Loucy (cell line): ENCODE data around the gene RUVBL2.

Source experiments
- H2AFZ ChIP-seq: fragments of 200-600 bp; sonication (generic); 2 replicates; pipeline ENCODE4 v1.6.0; 2016; ENCODE audit warnings: antibody characterized with exemption, mild to moderate bottlenecking, low read length, moderate library complexity
- H3F3A ChIP-seq: fragments of 200-600 bp; 2 replicates; pipeline ENCODE4 v1.6.0; 2016; ENCODE audit warnings: antibody characterized with exemption, low read depth, mild to moderate bottlenecking
- H3K27me3 ChIP-seq: fragments of 200-600 bp; sonication (generic); 2 replicates; pipeline ENCODE4 v1.6.1; 2014; ENCODE audit warnings: low read length, mild to moderate bottlenecking; ENCODE audit not compliant: insufficient read depth, poor library complexity, severe bottlenecking
- H3K36me3 ChIP-seq: fragments of 200-600 bp; sonication (generic); 2 replicates; pipeline ENCODE4 v1.6.1; 2016; ENCODE audit warnings: low read length; ENCODE audit not compliant: insufficient read depth
- H3K4me1 ChIP-seq: fragments of 200-600 bp; sonication (generic); 2 replicates; pipeline ENCODE4 v1.5.1; 2014; ENCODE audit warnings: low read length, mild to moderate bottlenecking; ENCODE audit not compliant: insufficient read depth, poor library complexity, severe bottlenecking
- H3K4me2 ChIP-seq: fragments of 200-600 bp; sonication (generic); 2 replicates; pipeline ENCODE4 v1.6.0; 2014; ENCODE audit warnings: antibody characterized with exemption, low read length, low read depth, mild to moderate bottlenecking; ENCODE audit not compliant: poor library complexity, severe bottlenecking
- H3K4me3 ChIP-seq: fragments of 200-600 bp; sonication (generic); 2 replicates; pipeline ENCODE4 v1.5.1; 2014; ENCODE audit warnings: low read length, mild to moderate bottlenecking, mixed read lengths; ENCODE audit not compliant: poor library complexity, severe bottlenecking
- H3K79me2 ChIP-seq: fragments of 200-600 bp; sonication (generic); 2 replicates; pipeline ENCODE4 v1.6.1; 2014; ENCODE audit warnings: low read length; ENCODE audit not compliant: insufficient read depth
- H3K9ac ChIP-seq: fragments of 200-600 bp; sonication (generic); 2 replicates; pipeline ENCODE4 v1.6.0; 2014; ENCODE audit warnings: mild to moderate bottlenecking, low read depth, low read length, moderate library complexity; ENCODE audit not compliant: poor library complexity, severe bottlenecking
- H3K9me2 ChIP-seq: fragments of 200-600 bp; sonication (generic); replicated peaks from 2 replicates; pipeline ENCODE4 v1.6.1; 2016; ENCODE audit warnings: low read depth, low read length, mixed read lengths
- H3K9me3 ChIP-seq: fragments of 200-600 bp; sonication (generic); 2 replicates; pipeline ENCODE4 v1.6.1; 2014; ENCODE audit warnings: mild to moderate bottlenecking, antibody characterized with exemption, low read length, low read depth; ENCODE audit not compliant: insufficient read depth
- H4K20me1 ChIP-seq: fragments of 200-600 bp; sonication (generic); 2 replicates; pipeline ENCODE4 v1.6.0; 2014; ENCODE audit warnings: antibody characterized with exemption, low read length, mild to moderate bottlenecking; ENCODE audit not compliant: insufficient read depth, poor library complexity, severe bottlenecking
- EZH2phosphoT487 ChIP-seq: fragments of 200-600 bp; IDR thresholded peaks from 2 replicates; pipeline ENCODE4 v1.6.1; 2018; ENCODE audit warnings: antibody characterized with exemption, mild to moderate bottlenecking, moderate library complexity, borderline replicate concordance
- TF ChIP-seq, protein P1 (sequence below): fragments of 200-600 bp; sonication (generic); conservative IDR thresholded peaks from 2 replicates; pipeline ENCODE4 v1.5.1; 2014; ENCODE audit warnings: mild to moderate bottlenecking, antibody characterized with exemption, low read length

RUVBL2 gene

GRCh38 chr19:49004964-49005614, 11.4 kb downstream of the RUVBL2 start:
- no peak overlapping the region for H3K9ac ChIP-seq
- H3F3A ChIP-seq = no peaks in the 10 kb centered on the region
- no peak overlapping the region for H3K4me2 ChIP-seq
- no peaks in the 10 kb centered on the region for H3K9me2 ChIP-seq
- TF ChIP-seq, protein P1, sequence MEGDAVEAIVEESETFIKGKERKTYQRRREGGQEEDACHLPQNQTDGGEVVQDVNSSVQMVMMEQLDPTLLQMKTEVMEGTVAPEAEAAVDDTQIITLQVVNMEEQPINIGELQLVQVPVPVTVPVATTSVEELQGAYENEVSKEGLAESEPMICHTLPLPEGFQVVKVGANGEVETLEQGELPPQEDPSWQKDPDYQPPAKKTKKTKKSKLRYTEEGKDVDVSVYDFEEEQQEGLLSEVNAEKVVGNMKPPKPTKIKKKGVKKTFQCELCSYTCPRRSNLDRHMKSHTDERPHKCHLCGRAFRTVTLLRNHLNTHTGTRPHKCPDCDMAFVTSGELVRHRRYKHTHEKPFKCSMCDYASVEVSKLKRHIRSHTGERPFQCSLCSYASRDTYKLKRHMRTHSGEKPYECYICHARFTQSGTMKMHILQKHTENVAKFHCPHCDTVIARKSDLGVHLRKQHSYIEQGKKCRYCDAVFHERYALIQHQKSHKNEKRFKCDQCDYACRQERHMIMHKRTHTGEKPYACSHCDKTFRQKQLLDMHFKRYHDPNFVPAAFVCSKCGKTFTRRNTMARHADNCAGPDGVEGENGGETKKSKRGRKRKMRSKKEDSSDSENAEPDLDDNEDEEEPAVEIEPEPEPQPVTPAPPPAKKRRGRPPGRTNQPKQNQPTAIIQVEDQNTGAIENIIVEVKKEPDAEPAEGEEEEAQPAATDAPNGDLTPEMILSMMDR = no peak
- TF ChIP-seq EZH2phosphoT487 = no peak
- H3K79me2 ChIP-seq = no peaks in the 10 kb centered on the region
- peaks cover under 1% of the 10 kb centered on the region for H4K20me1 ChIP-seq
- no peaks in the 10 kb centered on the region for H3K9me3 ChIP-seq
- H3K36me3 ChIP-seq = peaks cover 46% of the 10 kb centered on the region; the same call in 1 of the 2 replicates
- H2AFZ ChIP-seq = no peak overlapping the region
- H3K4me1 ChIP-seq = no peaks in the 10 kb centered on the region
- no peaks in the 10 kb centered on the region for H3K27me3 ChIP-seq
- no peak overlapping the region for H3K4me3 ChIP-seq

DNA sequence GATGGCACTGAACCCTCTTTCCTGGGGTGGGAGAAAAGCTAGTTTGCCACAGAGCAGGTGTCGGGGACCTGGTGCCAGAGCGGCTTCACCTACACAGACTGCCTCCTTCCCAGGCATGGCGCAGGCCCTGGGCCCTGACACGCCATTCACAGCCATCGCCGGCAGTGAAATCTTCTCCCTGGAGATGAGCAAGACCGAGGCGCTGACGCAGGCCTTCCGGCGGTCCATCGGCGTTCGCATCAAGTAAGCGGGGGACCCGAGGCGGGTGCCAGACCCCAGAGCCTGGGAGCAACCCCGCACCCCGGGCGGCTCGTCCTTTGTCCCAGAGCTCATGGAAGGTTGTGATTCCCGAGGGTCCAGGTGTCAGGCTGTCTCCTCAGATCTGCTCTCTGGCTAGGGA, 13.2 kb downstream of the RUVBL2 start:
- Histone ChIP-seq H3K4me3 (no peak overlapping the region), H3K9ac (no peak overlapping the region), H2AFZ (no peak overlapping the region), H3K4me2 (no peak overlapping the region), H3K9me3 (no peaks in the 10 kb centered on the region), H3K4me1 (no peaks in the 10 kb centered on the region), H3K9me2 (no peaks in the 10 kb centered on the region), H3F3A (no peaks in the 10 kb centered on the region), H4K20me1 (no peaks in the 10 kb centered on the region), H3K79me2 (no peaks in the 10 kb centered on the region), H3K27me3 (no peaks in the 10 kb centered on the region), H3K36me3 (peaks cover 64% of the 10 kb centered on the region; the same call in 1 of the 2 replicates)
- TF ChIP-seq EZH2phosphoT487 = no peak
- TF ChIP-seq, protein P1 = no peak

GRCh38 chr19:49009828-49010227, 16.1 kb downstream of the RUVBL2 start:
- H3K4me3 ChIP-seq = no peak overlapping the region
- H3K9me3 ChIP-seq = no peaks in the 10 kb centered on the region
- no peaks in the 10 kb centered on the region for H3K9me2 ChIP-seq
- TF ChIP-seq EZH2phosphoT487 = no peak
- TF ChIP-seq, protein P1 = no peak
- H3F3A ChIP-seq = no peaks in the 10 kb centered on the region
- H3K27me3 ChIP-seq = no peaks in the 10 kb centered on the region
- H3K36me3 ChIP-seq = peaks cover 62% of the 10 kb centered on the region; the same call in 1 of the 2 replicates
- H4K20me1 ChIP-seq = no peaks in the 10 kb centered on the region
- no peak overlapping the region for H2AFZ ChIP-seq
- H3K79me2 ChIP-seq = no peaks in the 10 kb centered on the region
- H3K4me1 ChIP-seq = no peaks in the 10 kb centered on the region
- H3K9ac ChIP-seq = no peak overlapping the region
- no peak overlapping the region for H3K4me2 ChIP-seq
